ENCODE measurements around the gene C5orf15.

C5orf15 gene

DNA sequence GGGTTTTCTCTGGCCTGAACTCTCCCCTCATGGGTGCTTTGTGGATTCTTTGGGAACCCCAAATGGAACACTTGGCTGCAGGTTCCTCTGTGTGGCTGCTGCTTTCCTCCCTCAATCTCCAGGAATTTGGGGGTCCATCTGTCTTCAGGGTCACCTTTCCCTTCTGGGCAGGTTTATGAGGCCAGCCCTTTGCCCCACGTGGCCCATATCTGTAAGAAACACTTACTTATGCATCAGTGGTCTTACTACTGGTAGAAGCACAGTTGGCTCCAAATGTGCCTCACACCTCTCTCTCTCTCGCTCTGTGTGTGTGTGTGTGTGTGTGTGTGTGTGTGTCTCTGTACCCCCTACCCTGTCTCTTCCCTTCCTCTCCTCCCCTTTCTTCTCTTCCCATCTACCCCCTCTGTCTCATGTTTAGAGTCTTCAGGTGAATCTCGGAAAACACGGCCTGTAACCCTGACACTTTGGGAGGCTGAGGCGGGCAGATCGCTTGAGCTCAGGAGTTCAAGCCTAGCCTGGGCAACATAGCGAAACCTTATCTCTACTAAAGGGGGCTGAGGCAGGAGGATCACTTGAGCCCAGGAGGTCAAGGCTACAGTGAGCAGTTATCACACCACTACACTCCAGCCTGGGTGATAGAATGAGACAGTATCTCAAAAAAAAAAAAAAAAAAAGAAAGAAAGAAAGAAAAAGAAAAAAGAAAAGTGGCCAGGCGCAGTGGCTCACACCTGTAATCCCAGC lies 26.8 kb downstream of the C5orf15 start:
- H3K27ac ChIP-seq (replicated peaks), result no peak overlapping the region
- TF ChIP-seq SPI1 (IDR thresholded peaks at IDR 0.05; ENCODE audit: borderline replicate concordance, low read depth) (no peak), POLR2AphosphoS5 (IDR thresholded peaks at IDR 0.05; ENCODE audit: low read depth) (no peak), GABPA (IDR thresholded peaks at IDR 0.05; ENCODE audit: low read depth) (no peak)
- TF ChIP-seq, protein P1, sequence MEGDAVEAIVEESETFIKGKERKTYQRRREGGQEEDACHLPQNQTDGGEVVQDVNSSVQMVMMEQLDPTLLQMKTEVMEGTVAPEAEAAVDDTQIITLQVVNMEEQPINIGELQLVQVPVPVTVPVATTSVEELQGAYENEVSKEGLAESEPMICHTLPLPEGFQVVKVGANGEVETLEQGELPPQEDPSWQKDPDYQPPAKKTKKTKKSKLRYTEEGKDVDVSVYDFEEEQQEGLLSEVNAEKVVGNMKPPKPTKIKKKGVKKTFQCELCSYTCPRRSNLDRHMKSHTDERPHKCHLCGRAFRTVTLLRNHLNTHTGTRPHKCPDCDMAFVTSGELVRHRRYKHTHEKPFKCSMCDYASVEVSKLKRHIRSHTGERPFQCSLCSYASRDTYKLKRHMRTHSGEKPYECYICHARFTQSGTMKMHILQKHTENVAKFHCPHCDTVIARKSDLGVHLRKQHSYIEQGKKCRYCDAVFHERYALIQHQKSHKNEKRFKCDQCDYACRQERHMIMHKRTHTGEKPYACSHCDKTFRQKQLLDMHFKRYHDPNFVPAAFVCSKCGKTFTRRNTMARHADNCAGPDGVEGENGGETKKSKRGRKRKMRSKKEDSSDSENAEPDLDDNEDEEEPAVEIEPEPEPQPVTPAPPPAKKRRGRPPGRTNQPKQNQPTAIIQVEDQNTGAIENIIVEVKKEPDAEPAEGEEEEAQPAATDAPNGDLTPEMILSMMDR (IDR thresholded peaks at IDR 0.05; ENCODE audit: insufficient read depth, low read length), result no peak
- TF ChIP-seq, protein P2, sequence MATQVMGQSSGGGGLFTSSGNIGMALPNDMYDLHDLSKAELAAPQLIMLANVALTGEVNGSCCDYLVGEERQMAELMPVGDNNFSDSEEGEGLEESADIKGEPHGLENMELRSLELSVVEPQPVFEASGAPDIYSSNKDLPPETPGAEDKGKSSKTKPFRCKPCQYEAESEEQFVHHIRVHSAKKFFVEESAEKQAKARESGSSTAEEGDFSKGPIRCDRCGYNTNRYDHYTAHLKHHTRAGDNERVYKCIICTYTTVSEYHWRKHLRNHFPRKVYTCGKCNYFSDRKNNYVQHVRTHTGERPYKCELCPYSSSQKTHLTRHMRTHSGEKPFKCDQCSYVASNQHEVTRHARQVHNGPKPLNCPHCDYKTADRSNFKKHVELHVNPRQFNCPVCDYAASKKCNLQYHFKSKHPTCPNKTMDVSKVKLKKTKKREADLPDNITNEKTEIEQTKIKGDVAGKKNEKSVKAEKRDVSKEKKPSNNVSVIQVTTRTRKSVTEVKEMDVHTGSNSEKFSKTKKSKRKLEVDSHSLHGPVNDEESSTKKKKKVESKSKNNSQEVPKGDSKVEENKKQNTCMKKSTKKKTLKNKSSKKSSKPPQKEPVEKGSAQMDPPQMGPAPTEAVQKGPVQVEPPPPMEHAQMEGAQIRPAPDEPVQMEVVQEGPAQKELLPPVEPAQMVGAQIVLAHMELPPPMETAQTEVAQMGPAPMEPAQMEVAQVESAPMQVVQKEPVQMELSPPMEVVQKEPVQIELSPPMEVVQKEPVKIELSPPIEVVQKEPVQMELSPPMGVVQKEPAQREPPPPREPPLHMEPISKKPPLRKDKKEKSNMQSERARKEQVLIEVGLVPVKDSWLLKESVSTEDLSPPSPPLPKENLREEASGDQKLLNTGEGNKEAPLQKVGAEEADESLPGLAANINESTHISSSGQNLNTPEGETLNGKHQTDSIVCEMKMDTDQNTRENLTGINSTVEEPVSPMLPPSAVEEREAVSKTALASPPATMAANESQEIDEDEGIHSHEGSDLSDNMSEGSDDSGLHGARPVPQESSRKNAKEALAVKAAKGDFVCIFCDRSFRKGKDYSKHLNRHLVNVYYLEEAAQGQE (IDR thresholded peaks at IDR 0.05; ENCODE audit: insufficient replicate concordance, low read depth), result no peak

GRCh38 chr5:133939668-133940067 lies 28.8 kb downstream of the C5orf15 start:
- TF ChIP-seq, protein P2 (IDR thresholded peaks at IDR 0.05; ENCODE audit: insufficient replicate concordance, low read depth), result no peak
- TF ChIP-seq GABPA (IDR thresholded peaks at IDR 0.05; ENCODE audit: low read depth) (no peak), SPI1 (IDR thresholded peaks at IDR 0.05; ENCODE audit: borderline replicate concordance, low read depth) (no peak), POLR2AphosphoS5 (IDR thresholded peaks at IDR 0.05; ENCODE audit: low read depth) (no peak)
- TF ChIP-seq, protein P1 (IDR thresholded peaks at IDR 0.05; ENCODE audit: insufficient read depth, low read length), result no peak
- H3K4me3 ChIP-seq (replicated peaks; ENCODE audit: insufficient read depth, low read length), result no peak overlapping the region
- H3K27me3 ChIP-seq (ENCODE audit: insufficient read depth, poor library complexity, severe bottlenecking), result no peaks in the 10 kb centered on the region
- DNase-seq (ENCODE audit: low read depth in 1 of 2, low spot score in 1 of 2), result peak in 1 of 2 experiments; percentile 20
- H3K27ac ChIP-seq (replicated peaks), result no peak overlapping the region

More for the DNA sequence above, 26.8 kb downstream of the C5orf15 start:
- Histone ChIP-seq H3K27me3 (ENCODE audit: insufficient read depth, poor library complexity, severe bottlenecking) (no peaks in the 10 kb centered on the region), H3K4me3 (replicated peaks; ENCODE audit: insufficient read depth, low read length) (no peak overlapping the region)
- no peak for DNase-seq (ENCODE audit: low read depth in 1 of 2, low spot score in 1 of 2)

GRCh38 chr5:133938929-133939328 lies 29.5 kb downstream of the C5orf15 start:
- DNase-seq (ENCODE audit: low read depth in 1 of 2, low spot score in 1 of 2), result no peak
- TF ChIP-seq, protein P2 (IDR thresholded peaks at IDR 0.05; ENCODE audit: insufficient replicate concordance, low read depth), result no peak
- no peak for TF ChIP-seq GABPA (IDR thresholded peaks at IDR 0.05; ENCODE audit: low read depth)
- TF ChIP-seq SPI1 (IDR thresholded peaks at IDR 0.05; ENCODE audit: borderline replicate concordance, low read depth), result no peak
- TF ChIP-seq, protein P1 (IDR thresholded peaks at IDR 0.05; ENCODE audit: insufficient read depth, low read length), result no peak
- TF ChIP-seq POLR2AphosphoS5 (IDR thresholded peaks at IDR 0.05; ENCODE audit: low read depth), result no peak

More at GRCh38 chr5:133938929-133939328, 29.5 kb downstream of the C5orf15 start:
- Histone ChIP-seq H3K27me3 (ENCODE audit: insufficient read depth, poor library complexity, severe bottlenecking) (no peaks in the 10 kb centered on the region), H3K4me3 (replicated peaks; ENCODE audit: insufficient read depth, low read length) (no peak overlapping the region), H3K27ac (replicated peaks) (no peak overlapping the region)

Data from HL-60 (cell line).